ENCODE data around the gene NEK9.
"Not testable (repeated sequence)": the region's sequence is repeated elsewhere in the genome, so short reads cannot be mapped to it uniquely, and the experiment has no call there.

The NEK9 gene
- total RNA-seq = 85.7 to 131 reads per million in 2 donors

GRCh38 chr14:75126679-75127473, at the start of gene NEK9:
TSS of gene NEK9 (minus strand) at chr14:75127048. CDS start at chr14:75126921, 127 bp downstream.
- DNase-seq = peak; percentile 85

- DNase-seq = peak; percentile 92
These were observed 49.4 kb upstream of the NEK9 start, which contains the start of gene TMED10 for GRCh38 chr14:75176142-75176820. TSS of gene TMED10 (minus strand) at chr14:75176612. CDS start at chr14:75176579, 33 bp downstream.

- no peak for DNase-seq
These were observed 48.9 kb upstream of the NEK9 start for GRCh38 chr14:75175677-75176141.

GRCh38 chr14:75174066-75174465, 47.2 kb upstream of the NEK9 start:
- DNase-seq = no peak

- no peak for DNase-seq
These were observed 43.9 kb upstream of the NEK9 start for GRCh38 chr14:75170772-75171171.

- no peak for DNase-seq
These were observed 41.9 kb upstream of the NEK9 start for GRCh38 chr14:75168586-75169335.

GRCh38 chr14:75167325-75167724, 40.5 kb upstream of the NEK9 start:
- DNase-seq = no peak

- DNase-seq = no peak
These were observed 38.9 kb upstream of the NEK9 start for GRCh38 chr14:75165586-75166391.

- no peak for DNase-seq
These were observed 38.0 kb upstream of the NEK9 start for GRCh38 chr14:75164809-75165208.

GRCh38 chr14:75163677-75164076, 36.8 kb upstream of the NEK9 start:
- DNase-seq = no peak

- DNase-seq = no peak
These were observed 35.8 kb upstream of the NEK9 start for GRCh38 chr14:75162631-75163030.

GRCh38 chr14:75158843-75159614, 32.2 kb upstream of the NEK9 start:
- DNase-seq = no peak

GRCh38 chr14:75156901-75157300, 30.1 kb upstream of the NEK9 start:
- no peak for DNase-seq

- DNase-seq = no peak
These were observed 29.3 kb upstream of the NEK9 start for GRCh38 chr14:75156111-75156510.

- DNase-seq = no peak
These were observed 28.3 kb upstream of the NEK9 start for GRCh38 chr14:75155169-75155568.

GRCh38 chr14:75153295-75153694, 26.4 kb upstream of the NEK9 start:
- DNase-seq = no peak

GRCh38 chr14:75151851-75152250, 25.0 kb upstream of the NEK9 start:
- no peak for DNase-seq

GRCh38 chr14:75150637-75151036, 23.8 kb upstream of the NEK9 start:
- DNase-seq = not testable (repeated sequence)

GRCh38 chr14:75150150-75150549, 23.3 kb upstream of the NEK9 start:
- DNase-seq = no peak

- DNase-seq = no peak
These were observed 20.7 kb upstream of the NEK9 start for GRCh38 chr14:75147423-75148071.

GRCh38 chr14:75144944-75145343, 18.1 kb upstream of the NEK9 start:
- DNase-seq = no peak

Measured in T-helper 9 cell (primary cell).